Measurements from ENCODE around the gene EHF. TPM values are rescaled to one million over a fixed set of nuclear protein-coding genes. Genes with fewer than 3 reads are reported as not detected.

The EHF gene
- 1.1 and 1.4 TPM in 2 replicates for total RNA-seq

GRCh38 chr11:34620820-34621792, at the start of gene EHF:
EHF (plus strand) TSS chr11:34621093; CDS start chr11:34642631, 21,538 bp downstream.
- ATAC-seq (ENCODE audit: low read depth) (no peak), DNase-seq (no peak)
- Mint-ChIP-seq H3K4me3 (no peak within 1 kb of the TSS), H3K36me3 (ENCODE audit: low read depth) (no peaks in the 10 kb centered on the region), H3K27me3 (peaks cover 6% of the 10 kb centered on the region), H3K27ac (no peak within 1 kb of the TSS), H3K9me3 (no peaks in the 10 kb centered on the region), H3K4me1 (peaks cover 31% of the 10 kb centered on the region)
- ChIA-PET POLR2A (interaction anchor here (0.7 to 1.7 kb wide), 3 partner anchors 29 to 33 kb away, joined by 3 to 5 read pairs (median 4); no protein-coding TSS in a partner anchor), CTCF (no interaction called here)
- TF ChIP-seq CTCF (IDR thresholded peaks at IDR 0.05), result no peak
- intact Hi-C loops (cut with micrococcal nuclease), result no loop called here

GRCh38 chr11:34573537-34573936, 47.4 kb upstream of the EHF start:
- Mint-ChIP-seq H3K9me3 (no peaks in the 10 kb centered on the region), H3K4me3 (no peak overlapping the region), H3K4me1 (no peaks in the 10 kb centered on the region), H3K36me3 (ENCODE audit: low read depth) (no peaks in the 10 kb centered on the region), H3K27me3 (peaks cover 28% of the 10 kb centered on the region), H3K27ac (no peak overlapping the region)
- ATAC-seq (ENCODE audit: low read depth) (no peak), DNase-seq (no peak)
- no peak for TF ChIP-seq CTCF (IDR thresholded peaks at IDR 0.05)
- intact Hi-C loops (cut with micrococcal nuclease), result no loop called here
- POLR2A ChIA-PET, result no interaction called here
- CTCF ChIA-PET, result no interaction called here

- H3K27me3 Mint-ChIP-seq, result peaks cover 31% of the 10 kb centered on the region
- no peak for TF ChIP-seq CTCF (IDR thresholded peaks at IDR 0.05)
- H3K36me3 Mint-ChIP-seq (ENCODE audit: low read depth), result no peaks in the 10 kb centered on the region
- intact Hi-C loops (cut with micrococcal nuclease), result no loop called here
- H3K27ac Mint-ChIP-seq, result no peak overlapping the region
- ATAC-seq (ENCODE audit: low read depth) (no peak), DNase-seq (no peak)
- H3K4me3 Mint-ChIP-seq, result no peak overlapping the region
- H3K9me3 Mint-ChIP-seq, result no peaks in the 10 kb centered on the region
- ChIA-PET POLR2A (interaction anchor here (1.2 kb wide), 1 partner anchor 10 kb away, joined by 4 read pairs; no protein-coding TSS in a partner anchor), CTCF (no interaction called here)
- H3K4me1 Mint-ChIP-seq, result no peaks in the 10 kb centered on the region
Measured at GRCh38 chr11:34575261-34575660, 45.6 kb upstream of the EHF start.

- TF ChIP-seq CTCF (IDR thresholded peaks at IDR 0.05), result no peak
- Mint-ChIP-seq H3K4me3 (no peak overlapping the region), H3K9me3 (no peaks in the 10 kb centered on the region), H3K36me3 (ENCODE audit: low read depth) (no peaks in the 10 kb centered on the region), H3K4me1 (no peaks in the 10 kb centered on the region), H3K27ac (no peak overlapping the region), H3K27me3 (peaks cover 30% of the 10 kb centered on the region)
- intact Hi-C loops (cut with micrococcal nuclease), result no loop called here
- no peak for DNase-seq
- ATAC-seq (ENCODE audit: low read depth), result no peak
- ChIA-PET CTCF (no interaction called here), POLR2A (no interaction called here)
Measured at GRCh38 chr11:34575671-34576070, 45.2 kb upstream of the EHF start.

GRCh38 chr11:34576331-34576730, 44.6 kb upstream of the EHF start:
- H3K27me3 Mint-ChIP-seq, result peaks cover 32% of the 10 kb centered on the region
- H3K9me3 Mint-ChIP-seq, result no peaks in the 10 kb centered on the region
- POLR2A ChIA-PET, result no interaction called here
- no peak for DNase-seq
- no peak for ATAC-seq (ENCODE audit: low read depth)
- no peaks in the 10 kb centered on the region for H3K4me1 Mint-ChIP-seq
- CTCF ChIA-PET, result no interaction called here
- H3K36me3 Mint-ChIP-seq (ENCODE audit: low read depth), result no peaks in the 10 kb centered on the region
- H3K4me3 Mint-ChIP-seq, result no peak overlapping the region
- no peak overlapping the region for H3K27ac Mint-ChIP-seq
- intact Hi-C loops (cut with micrococcal nuclease), result no loop called here
- no peak for TF ChIP-seq CTCF (IDR thresholded peaks at IDR 0.05)

Data from activated B cell treated with CpG ODN at 0.5 μM for 24 hours (primary cell).